Measurements from ENCODE around the gene JUND. TPM values are rescaled to one million over a fixed set of nuclear protein-coding genes. Genes with fewer than 3 reads are reported as not detected.

Gene JUND
- total RNA-seq, 4 donors from 2014 or later: 67.2 to 258 (median 221) TPM

- H3K9me3 ChIP-seq: no peaks in the 10 kb centered on the region
- no peaks in the 10 kb centered on the region for H3K36me3 ChIP-seq
- ATAC-seq: no peak
- H3K27ac ChIP-seq: no peak overlapping the region
- in situ Hi-C loops (cut with MboI; ENCODE audit: low sequenced_read_pairs in 4 of 4) (loop anchor here in 2 of 4 donors (25.0 kb wide), 1 partner anchor 149 kb away; the partner anchor contains the start of gene SSBP4 (in 2 of the 2)), intact Hi-C loops (cut with DNase I; ENCODE audit: low total_unique reads) (no loop called here)
- no peak for DNase-seq
- H3K4me3 ChIP-seq: no peak overlapping the region
- no peak for TF ChIP-seq CTCF (IDR thresholded peaks at IDR 0.05 in 4 of 5, conservative IDR thresholded peaks at IDR 0.05 in 1 of 5)
- TF ChIP-seq POLR2A (IDR thresholded peaks at IDR 0.05): no peak
- no peaks in the 10 kb centered on the region for H3K27me3 ChIP-seq
- H3K4me1 ChIP-seq: no peaks in the 10 kb centered on the region
Observed at GRCh38 chr19:18262917-18263316, 18.5 kb downstream of the JUND start.

GRCh38 chr19:18262144-18262543 is 19.3 kb downstream of the JUND start:
- TF ChIP-seq CTCF (IDR thresholded peaks at IDR 0.05 in 4 of 5, conservative IDR thresholded peaks at IDR 0.05 in 1 of 5): no peak
- TF ChIP-seq POLR2A (IDR thresholded peaks at IDR 0.05): no peak
- in situ Hi-C loops (cut with MboI; ENCODE audit: low sequenced_read_pairs in 4 of 4): loop anchor here in 2 of 4 donors (25.0 kb wide), 1 partner anchor 150 kb away; the partner anchor contains the start of gene SSBP4 (in 2 of the 2)
- H3K27me3 ChIP-seq: no peaks in the 10 kb centered on the region
- H3K9me3 ChIP-seq: no peaks in the 10 kb centered on the region
- H3K27ac ChIP-seq: no peak overlapping the region
- DNase-seq: no peak
- no peaks in the 10 kb centered on the region for H3K36me3 ChIP-seq
- H3K4me1 ChIP-seq: no peaks in the 10 kb centered on the region
- no peak for ATAC-seq
- intact Hi-C loops (cut with DNase I; ENCODE audit: low total_unique reads): no loop called here
- no peak overlapping the region for H3K4me3 ChIP-seq

- intact Hi-C loops (cut with DNase I; ENCODE audit: low total_unique reads): no loop called here
- H3K4me3 ChIP-seq: no peak overlapping the region
Observed at GRCh38 chr19:18261474-18261873, 19.9 kb downstream of the JUND start.

GRCh38 chr19:18259893-18260292 is 21.5 kb downstream of the JUND start:
- no peak for DNase-seq
- no peaks in the 10 kb centered on the region for H3K27me3 ChIP-seq
- in situ Hi-C loops (cut with MboI; ENCODE audit: low sequenced_read_pairs in 4 of 4): loop anchor here in 2 of 4 donors (10.0 to 25.0 kb wide), 2 partner anchors 145 to 152 kb away; partner anchors contain the start of gene SSBP4 (in 2 of the 2)
- intact Hi-C loops (cut with DNase I; ENCODE audit: low total_unique reads): loop anchor here (10.0 kb wide), 1 partner anchor 145 kb away; no protein-coding TSS in a partner anchor
- H3K36me3 ChIP-seq: no peaks in the 10 kb centered on the region
- ATAC-seq: no peak
- no peak for TF ChIP-seq CTCF (IDR thresholded peaks at IDR 0.05 in 4 of 5, conservative IDR thresholded peaks at IDR 0.05 in 1 of 5)
- TF ChIP-seq POLR2A (IDR thresholded peaks at IDR 0.05): no peak
- no peaks in the 10 kb centered on the region for H3K9me3 ChIP-seq
- no peaks in the 10 kb centered on the region for H3K4me1 ChIP-seq
- H3K27ac ChIP-seq: no peak overlapping the region
- H3K4me3 ChIP-seq: no peak overlapping the region

More at GRCh38 chr19:18261474-18261873, 19.9 kb downstream of the JUND start:
- TF ChIP-seq POLR2A (IDR thresholded peaks at IDR 0.05) (no peak), CTCF (IDR thresholded peaks at IDR 0.05 in 4 of 5, conservative IDR thresholded peaks at IDR 0.05 in 1 of 5) (no peak)
- ATAC-seq: no peak
- Histone ChIP-seq H3K27me3 (no peaks in the 10 kb centered on the region), H3K4me1 (no peaks in the 10 kb centered on the region), H3K36me3 (no peaks in the 10 kb centered on the region), H3K27ac (no peak overlapping the region), H3K9me3 (no peaks in the 10 kb centered on the region)
- in situ Hi-C loops (cut with MboI; ENCODE audit: low sequenced_read_pairs in 4 of 4): loop anchor here in 2 of 4 donors (25.0 kb wide), 1 partner anchor 151 kb away; the partner anchor contains the start of gene SSBP4 (in 2 of the 2)
- DNase-seq: no peak

All from gastrocnemius medialis (tissue), 4 donors.